Activated CD8-positive, alpha-beta memory T cell treated with anti-CD3 and anti-CD28 coated beads, Interleukin-2, amount 50 U/mL, for 48 hours (primary cell): ENCODE results near the gene ADGRL1.

ENCODE experiments used
- DNase-seq: peaks from one replicate; pipeline ENCODE4 v3.0.0-alpha.2; 2020

The ADGRL1 gene

GRCh38 chr19:14107581-14108461, 98.1 kb downstream of the ADGRL1 start:
- no peak for DNase-seq

- no peak for DNase-seq
Observed at GRCh38 chr19:14106840-14107239, 99.1 kb downstream of the ADGRL1 start.

- no peak for DNase-seq
Observed at GRCh38 chr19:14105680-14106079, 100.3 kb downstream of the ADGRL1 start.

GRCh38 chr19:14103310-14103709, 102.7 kb downstream of the ADGRL1 start:
- no peak for DNase-seq

DNA sequence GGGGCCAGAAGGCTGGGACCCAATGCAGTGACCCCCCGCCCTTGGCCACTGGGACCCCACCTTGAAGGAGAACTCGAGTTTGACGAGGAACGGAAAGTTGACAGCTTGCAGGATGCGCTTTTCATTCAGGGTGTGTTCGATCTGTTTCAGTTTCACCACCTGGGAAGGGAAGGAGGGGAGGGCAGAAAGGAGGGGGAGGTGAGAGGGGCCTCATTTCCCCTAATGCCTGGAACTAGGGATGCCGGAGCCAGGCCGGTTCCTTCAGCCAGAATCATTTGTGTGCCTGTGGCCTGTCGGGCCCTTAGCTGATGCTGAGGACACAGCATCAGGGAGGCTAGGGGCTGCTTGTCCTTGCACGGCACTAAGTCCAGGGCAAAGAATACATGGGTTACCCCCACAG, 103.2 kb downstream of the ADGRL1 start:
- no peak for DNase-seq

DNA sequence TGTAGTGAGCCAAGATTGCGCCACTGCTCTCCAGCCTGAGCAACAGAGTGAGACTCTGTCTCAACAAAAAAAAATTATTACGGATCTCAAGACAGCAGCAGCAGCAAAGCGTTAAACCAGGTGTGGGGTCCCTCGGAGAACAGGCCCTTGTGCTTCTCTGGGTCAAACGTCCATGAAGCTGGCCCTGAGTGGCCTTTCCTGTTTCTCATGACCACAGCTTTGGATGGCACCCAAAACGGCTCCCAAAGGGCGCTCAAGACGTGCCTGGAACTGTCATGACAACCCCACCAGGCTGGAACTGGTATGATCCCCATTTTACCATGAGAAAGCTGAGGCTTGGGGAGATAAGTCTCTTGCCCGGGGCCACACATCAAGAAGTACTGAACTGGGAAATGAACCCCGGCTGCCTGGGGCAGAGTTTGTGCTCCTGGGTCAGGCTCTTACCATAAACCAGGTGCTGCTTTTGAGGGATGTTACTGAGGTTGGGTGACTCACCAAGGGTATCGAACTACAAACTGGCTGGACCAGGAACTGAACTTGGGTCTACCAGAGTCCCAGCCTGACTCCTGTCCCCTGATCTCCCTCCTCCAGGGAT, 103.8 kb downstream of the ADGRL1 start:
- no peak for DNase-seq

- DNase-seq, result no peak
Observed at GRCh38 chr19:14101003-14101545, 104.9 kb downstream of the ADGRL1 start.
